Osteoblast (primary cell): ENCODE results near the gene ODF2L. TPM values are rescaled to one million over a fixed set of nuclear protein-coding genes. Genes with fewer than 3 reads are reported as not detected.
A peak's percentile ranks its signal among the peaks of the same experiment; 100 is the strongest.

Experiments
- DNase-seq: peaks from one replicate; pipeline ENCODE4 v3.0.0; 2011; ENCODE audit warnings: low spot score, mixed read lengths; ENCODE audit not compliant: insufficient read length; ENCODE audit errors: missing footprints
- H2AFZ ChIP-seq: 2 replicates; pipeline ENCODE4 v1.6.0; 2011; ENCODE audit warnings: mild to moderate bottlenecking, low read length
- H3K27ac ChIP-seq: 2 replicates; pipeline ENCODE4 v1.5.1; 2011; ENCODE audit warnings: mild to moderate bottlenecking, low read depth, low read length, moderate library complexity
- H3K27me3 ChIP-seq: 2 replicates; pipeline ENCODE4 v1.6.0; 2012; ENCODE audit warnings: mild to moderate bottlenecking, control low read depth, inconsistent platforms, low read length, moderate library complexity; ENCODE audit not compliant: insufficient read depth
- H3K36me3 ChIP-seq: 2 replicates; pipeline ENCODE4 v1.5.1; 2011; ENCODE audit warnings: mild to moderate bottlenecking, low read length, control low read depth, moderate library complexity; ENCODE audit not compliant: insufficient read depth
- H3K4me1 ChIP-seq: 2 replicates; pipeline ENCODE4 v1.5.1; 2011; ENCODE audit warnings: mild to moderate bottlenecking, low read length, control low read depth, moderate library complexity; ENCODE audit not compliant: insufficient read depth
- H3K4me2 ChIP-seq: 2 replicates; pipeline ENCODE4 v1.6.0; 2011; ENCODE audit warnings: mild to moderate bottlenecking, low read length; ENCODE audit not compliant: insufficient read depth
- H3K4me3 ChIP-seq: fragments of 200-600 bp; sonication (generic); 3 replicates; pipeline ENCODE4 v1.5.1; 2012; ENCODE audit warnings: mild to moderate bottlenecking, low read length, inconsistent platforms; ENCODE audit not compliant: insufficient read depth
- H3K79me2 ChIP-seq: 2 replicates; pipeline ENCODE4 v1.6.0; 2012; ENCODE audit warnings: mild to moderate bottlenecking, low read length, control low read depth, inconsistent platforms; ENCODE audit not compliant: insufficient read depth
- H3K9me3 ChIP-seq: 2 replicates; pipeline ENCODE4 v1.5.1; 2011; ENCODE audit warnings: low read depth, low read length, control low read depth
- H4K20me1 ChIP-seq: 2 replicates; pipeline ENCODE4 v1.6.0; 2012; ENCODE audit warnings: mild to moderate bottlenecking, low read length, control low read depth; ENCODE audit not compliant: insufficient read depth
- CTCF ChIP-seq: IDR thresholded peaks from 2 replicates; pipeline ENCODE4 v1.5.1; 2011; ENCODE audit warnings: mild to moderate bottlenecking, low read depth, low read length, moderate library complexity; ENCODE audit errors: extremely low read depth
- total RNA-seq: library from RNA; depleted of rRNA; stranded (reverse); fragments of >200 nt; gene quantifications from 2 replicates; pipeline ENCODE4 v1.2.3, GENCODE V29; 2012

ODF2L gene
- total RNA-seq, 1 donor: 87.6 TPM

- Histone ChIP-seq H2AFZ (no peak overlapping the region), H3K27me3 (no peaks in the 10 kb centered on the region), H3K4me2 (no peak overlapping the region), H3K4me3 (no peak overlapping the region), H3K36me3 (no peaks in the 10 kb centered on the region), H3K9me3 (no peaks in the 10 kb centered on the region), H3K4me1 (peaks cover 9% of the 10 kb centered on the region), H3K79me2 (no peaks in the 10 kb centered on the region), H3K27ac (no peak overlapping the region), H4K20me1 (no peaks in the 10 kb centered on the region)
- DNase-seq: no peak
- TF ChIP-seq CTCF: no peak
Measured at GRCh38 chr1:86423473-86423872, 27.4 kb upstream of the ODF2L start.

- H3K79me2 ChIP-seq: no peaks in the 10 kb centered on the region
- DNase-seq: no peak
- H3K27ac ChIP-seq: no peak overlapping the region
- no peak for TF ChIP-seq CTCF
- no peak overlapping the region for H3K4me2 ChIP-seq
- H2AFZ ChIP-seq: no peak overlapping the region
- H3K4me3 ChIP-seq: no peak overlapping the region
- no peaks in the 10 kb centered on the region for H3K36me3 ChIP-seq
- peaks cover 9% of the 10 kb centered on the region for H3K4me1 ChIP-seq
- no peaks in the 10 kb centered on the region for H3K27me3 ChIP-seq
- no peaks in the 10 kb centered on the region for H3K9me3 ChIP-seq
- H4K20me1 ChIP-seq: no peaks in the 10 kb centered on the region
Measured at GRCh38 chr1:86421601-86422280, 25.6 kb upstream of the ODF2L start.

- H4K20me1 ChIP-seq: no peaks in the 10 kb centered on the region
- H2AFZ ChIP-seq: peak overlapping the region; percentile 26
- no peak overlapping the region for H3K4me2 ChIP-seq
- H3K4me3 ChIP-seq: no peak overlapping the region
- H3K27ac ChIP-seq: no peak overlapping the region
- no peaks in the 10 kb centered on the region for H3K79me2 ChIP-seq
- H3K9me3 ChIP-seq: no peaks in the 10 kb centered on the region
- H3K36me3 ChIP-seq: no peaks in the 10 kb centered on the region
- DNase-seq: peak; percentile 91
- H3K27me3 ChIP-seq: no peaks in the 10 kb centered on the region
- H3K4me1 ChIP-seq: peaks cover 9% of the 10 kb centered on the region
- peak; percentile 69 for TF ChIP-seq CTCF
Measured at GRCh38 chr1:86419277-86419903, 23.3 kb upstream of the ODF2L start.

DNA sequence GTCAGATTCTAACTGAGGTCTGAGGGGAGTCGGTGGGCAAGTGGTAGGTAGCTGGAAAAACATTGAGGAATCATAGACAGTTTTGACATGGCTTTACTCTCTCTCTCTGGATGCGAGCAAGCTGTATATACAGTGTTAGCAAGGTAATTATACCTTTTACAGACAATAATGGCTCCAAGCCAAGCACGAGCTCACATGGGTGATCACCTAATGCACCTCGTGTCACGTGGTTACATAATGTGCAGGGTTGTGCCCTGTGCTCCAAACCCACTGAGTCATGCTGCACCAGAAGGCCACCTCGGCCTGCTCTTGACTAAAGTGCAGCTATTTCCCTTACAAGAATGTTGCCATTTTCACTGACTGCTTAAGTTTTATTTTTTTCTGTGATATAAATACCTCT lies 20.2 kb upstream of the ODF2L start:
- TF ChIP-seq CTCF: no peak
- Histone ChIP-seq H2AFZ (no peak overlapping the region), H3K9me3 (no peaks in the 10 kb centered on the region), H3K4me2 (no peak overlapping the region), H3K4me1 (peaks cover under 1% of the 10 kb centered on the region), H3K27me3 (no peaks in the 10 kb centered on the region), H3K79me2 (no peaks in the 10 kb centered on the region), H3K27ac (no peak overlapping the region), H3K36me3 (no peaks in the 10 kb centered on the region), H4K20me1 (no peaks in the 10 kb centered on the region), H3K4me3 (no peak overlapping the region)
- no peak for DNase-seq
